GM23338 (cell line): ENCODE results near the gene IGF2BP2.

ENCODE experiments used
- CREB1 ChIP-seq: fragments of 250-450 bp; sonication (Bioruptor Pico); IDR thresholded peaks from 2 replicates; pipeline ENCODE4 v1.5.0; 2020; ENCODE audit warnings: low read depth, mild to moderate bottlenecking, moderate library complexity
- EZH2 ChIP-seq: fragments of 200-600 bp; sonication (generic); IDR thresholded peaks from one replicate; pipeline ENCODE4 v1.8.0; 2017; ENCODE audit warnings: antibody characterized with exemption, mild to moderate bottlenecking, low read depth; ENCODE audit not compliant: unreplicated experiment
- EZH2phosphoT487 ChIP-seq: fragments of 200-600 bp; sonication (generic); IDR thresholded peaks from one replicate; pipeline ENCODE4 v1.8.1; 2018; ENCODE audit warnings: antibody characterized with exemption; ENCODE audit not compliant: unreplicated experiment
- JUNB ChIP-seq: IDR thresholded peaks from one replicate; pipeline ENCODE4 v1.6.1; 2016; ENCODE audit warnings: antibody characterized with exemption; ENCODE audit not compliant: unreplicated experiment
- POLR2AphosphoS5 ChIP-seq: IDR thresholded peaks from 2 replicates; pipeline ENCODE4 v1.6.1; 2016; ENCODE audit warnings: antibody characterized with exemption, low read depth
- STAT1 ChIP-seq: IDR thresholded peaks from one replicate; pipeline ENCODE4 v1.6.1; 2016; ENCODE audit warnings: antibody characterized with exemption; ENCODE audit not compliant: unreplicated experiment
- ZNF114 ChIP-seq: fragments of 250-450 bp; sonication (Bioruptor Pico); IDR thresholded peaks from 2 replicates; pipeline ENCODE4 v1.5.0; 2020; ENCODE audit warnings: mild to moderate bottlenecking, moderate library complexity
- TF ChIP-seq, protein P1 (sequence below), 2 experiments: fragments of 200-600 bp in 1 of 2; sonication (generic) in 1 of 2; conservative IDR thresholded peaks; 2 replicates each; pipeline versions ENCODE4 v1.5.1 to v1.6.1; 2016 to 2017; ENCODE audit warnings: antibody characterized with exemption in 2 of 2, low read depth in 2 of 2, mild to moderate bottlenecking in 2 of 2, moderate library complexity in 1 of 2
- TF ChIP-seq, protein P2 (sequence below): IDR thresholded peaks from one replicate; pipeline ENCODE4 v1.6.1; 2018; ENCODE audit warnings: antibody characterized with exemption; ENCODE audit not compliant: unreplicated experiment
- TF ChIP-seq, protein P3 (sequence below): IDR thresholded peaks from 2 replicates; pipeline ENCODE4 v1.6.1; 2016; ENCODE audit warnings: antibody characterized with exemption

DNA sequence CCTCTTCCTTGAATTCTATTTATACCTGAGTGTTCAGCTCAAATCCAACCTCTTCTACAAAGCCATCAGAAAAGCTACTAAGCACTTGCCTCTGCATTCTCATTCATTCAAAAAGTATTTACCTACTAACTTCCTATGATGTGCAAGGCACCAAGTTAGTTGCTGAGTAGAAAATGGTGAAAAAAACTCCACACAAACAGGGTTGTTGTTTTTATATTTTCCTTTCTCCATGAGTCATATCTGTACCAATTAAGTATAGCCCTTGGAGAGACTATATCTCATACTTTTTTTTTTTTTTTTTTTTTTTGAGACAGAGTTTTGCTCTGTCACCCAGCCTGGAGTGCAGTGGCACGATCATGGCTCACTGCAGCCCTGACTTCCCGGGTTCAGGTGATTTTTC is 67.7 kb downstream of the IGF2BP2 start:
- TF ChIP-seq, protein P1, sequence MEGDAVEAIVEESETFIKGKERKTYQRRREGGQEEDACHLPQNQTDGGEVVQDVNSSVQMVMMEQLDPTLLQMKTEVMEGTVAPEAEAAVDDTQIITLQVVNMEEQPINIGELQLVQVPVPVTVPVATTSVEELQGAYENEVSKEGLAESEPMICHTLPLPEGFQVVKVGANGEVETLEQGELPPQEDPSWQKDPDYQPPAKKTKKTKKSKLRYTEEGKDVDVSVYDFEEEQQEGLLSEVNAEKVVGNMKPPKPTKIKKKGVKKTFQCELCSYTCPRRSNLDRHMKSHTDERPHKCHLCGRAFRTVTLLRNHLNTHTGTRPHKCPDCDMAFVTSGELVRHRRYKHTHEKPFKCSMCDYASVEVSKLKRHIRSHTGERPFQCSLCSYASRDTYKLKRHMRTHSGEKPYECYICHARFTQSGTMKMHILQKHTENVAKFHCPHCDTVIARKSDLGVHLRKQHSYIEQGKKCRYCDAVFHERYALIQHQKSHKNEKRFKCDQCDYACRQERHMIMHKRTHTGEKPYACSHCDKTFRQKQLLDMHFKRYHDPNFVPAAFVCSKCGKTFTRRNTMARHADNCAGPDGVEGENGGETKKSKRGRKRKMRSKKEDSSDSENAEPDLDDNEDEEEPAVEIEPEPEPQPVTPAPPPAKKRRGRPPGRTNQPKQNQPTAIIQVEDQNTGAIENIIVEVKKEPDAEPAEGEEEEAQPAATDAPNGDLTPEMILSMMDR (conservative IDR thresholded peaks at IDR 0.05; ENCODE audit: low read depth in 2 of 2), result no peak
- TF ChIP-seq POLR2AphosphoS5 (no peak), EZH2phosphoT487 (no peak), EZH2 (no peak), CREB1 (CRISPR knock-in tag) (no peak), STAT1 (no peak), ZNF114 (no peak), JUNB (no peak)
- TF ChIP-seq, protein P2, sequence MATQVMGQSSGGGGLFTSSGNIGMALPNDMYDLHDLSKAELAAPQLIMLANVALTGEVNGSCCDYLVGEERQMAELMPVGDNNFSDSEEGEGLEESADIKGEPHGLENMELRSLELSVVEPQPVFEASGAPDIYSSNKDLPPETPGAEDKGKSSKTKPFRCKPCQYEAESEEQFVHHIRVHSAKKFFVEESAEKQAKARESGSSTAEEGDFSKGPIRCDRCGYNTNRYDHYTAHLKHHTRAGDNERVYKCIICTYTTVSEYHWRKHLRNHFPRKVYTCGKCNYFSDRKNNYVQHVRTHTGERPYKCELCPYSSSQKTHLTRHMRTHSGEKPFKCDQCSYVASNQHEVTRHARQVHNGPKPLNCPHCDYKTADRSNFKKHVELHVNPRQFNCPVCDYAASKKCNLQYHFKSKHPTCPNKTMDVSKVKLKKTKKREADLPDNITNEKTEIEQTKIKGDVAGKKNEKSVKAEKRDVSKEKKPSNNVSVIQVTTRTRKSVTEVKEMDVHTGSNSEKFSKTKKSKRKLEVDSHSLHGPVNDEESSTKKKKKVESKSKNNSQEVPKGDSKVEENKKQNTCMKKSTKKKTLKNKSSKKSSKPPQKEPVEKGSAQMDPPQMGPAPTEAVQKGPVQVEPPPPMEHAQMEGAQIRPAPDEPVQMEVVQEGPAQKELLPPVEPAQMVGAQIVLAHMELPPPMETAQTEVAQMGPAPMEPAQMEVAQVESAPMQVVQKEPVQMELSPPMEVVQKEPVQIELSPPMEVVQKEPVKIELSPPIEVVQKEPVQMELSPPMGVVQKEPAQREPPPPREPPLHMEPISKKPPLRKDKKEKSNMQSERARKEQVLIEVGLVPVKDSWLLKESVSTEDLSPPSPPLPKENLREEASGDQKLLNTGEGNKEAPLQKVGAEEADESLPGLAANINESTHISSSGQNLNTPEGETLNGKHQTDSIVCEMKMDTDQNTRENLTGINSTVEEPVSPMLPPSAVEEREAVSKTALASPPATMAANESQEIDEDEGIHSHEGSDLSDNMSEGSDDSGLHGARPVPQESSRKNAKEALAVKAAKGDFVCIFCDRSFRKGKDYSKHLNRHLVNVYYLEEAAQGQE, result no peak
- TF ChIP-seq, protein P3, sequence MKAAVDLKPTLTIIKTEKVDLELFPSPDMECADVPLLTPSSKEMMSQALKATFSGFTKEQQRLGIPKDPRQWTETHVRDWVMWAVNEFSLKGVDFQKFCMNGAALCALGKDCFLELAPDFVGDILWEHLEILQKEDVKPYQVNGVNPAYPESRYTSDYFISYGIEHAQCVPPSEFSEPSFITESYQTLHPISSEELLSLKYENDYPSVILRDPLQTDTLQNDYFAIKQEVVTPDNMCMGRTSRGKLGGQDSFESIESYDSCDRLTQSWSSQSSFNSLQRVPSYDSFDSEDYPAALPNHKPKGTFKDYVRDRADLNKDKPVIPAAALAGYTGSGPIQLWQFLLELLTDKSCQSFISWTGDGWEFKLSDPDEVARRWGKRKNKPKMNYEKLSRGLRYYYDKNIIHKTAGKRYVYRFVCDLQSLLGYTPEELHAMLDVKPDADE, result no peak
